A549 treated with DMSO at 1 μM for 4 hours (cell line): Measurements from ENCODE around the gene RAB3C. TPM values are rescaled to one million over a fixed set of nuclear protein-coding genes. Genes with fewer than 3 reads are reported as not detected.

Experiments used
- total RNA-seq: library from RNA; stranded (reverse); fragments of 200-300 nt; extraction: Qiagen RNA extraction; gene quantifications from 5 replicates; pipeline ENCODE4 v1.2.3, GENCODE V29; 2022; ENCODE audit warnings: low read depth

RAB3C gene
- not detected in 5 replicates for total RNA-seq

GRCh38 chr5:58582803-58583491 is at the start of gene RAB3C:
TSS of gene RAB3C (plus strand) at chr5:58583075. CDS start at chr5:58583209, 134 bp downstream.

Other genes starting within 250 kb of the RAB3C start
- gene PLK2, start 123.0 kb upstream of the RAB3C start, total RNA-seq, result 109 to 118 TPM (median 112 TPM) in 5 replicates
- not detected in 5 replicates for gene GAPT, start 91.6 kb upstream of the RAB3C start, total RNA-seq